Measurements from ENCODE around the gene DOP1B. TPM values are rescaled to one million over a fixed set of nuclear protein-coding genes. Genes with fewer than 3 reads are reported as not detected.

Gene DOP1B
- total RNA-seq, 1 donor from 2014 or later = 15.6 TPM

DNA sequence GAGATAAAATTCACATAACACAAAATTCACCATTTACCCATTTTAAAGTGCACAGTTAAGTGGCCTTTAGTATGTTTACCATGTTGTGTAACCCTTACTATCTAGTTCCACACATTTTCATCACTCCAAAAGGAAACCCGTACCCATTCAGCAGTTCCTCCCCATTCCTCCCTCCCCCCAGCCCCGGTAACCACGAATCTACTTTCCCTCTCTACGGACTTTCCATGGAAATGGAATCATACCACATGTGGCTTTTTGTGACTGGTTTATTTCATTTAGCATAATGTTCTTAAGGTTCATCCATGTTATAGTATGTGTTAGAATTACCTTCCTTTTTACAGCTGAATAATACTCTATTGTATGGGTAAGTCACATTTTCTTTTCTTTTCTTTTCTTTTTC lies 10.9 kb downstream of the DOP1B start:
- DNase-seq (ENCODE audit: low spot score) = no peak
- no peak for ATAC-seq
- intact Hi-C loops (cut with DNase I) = no loop called here

DNA sequence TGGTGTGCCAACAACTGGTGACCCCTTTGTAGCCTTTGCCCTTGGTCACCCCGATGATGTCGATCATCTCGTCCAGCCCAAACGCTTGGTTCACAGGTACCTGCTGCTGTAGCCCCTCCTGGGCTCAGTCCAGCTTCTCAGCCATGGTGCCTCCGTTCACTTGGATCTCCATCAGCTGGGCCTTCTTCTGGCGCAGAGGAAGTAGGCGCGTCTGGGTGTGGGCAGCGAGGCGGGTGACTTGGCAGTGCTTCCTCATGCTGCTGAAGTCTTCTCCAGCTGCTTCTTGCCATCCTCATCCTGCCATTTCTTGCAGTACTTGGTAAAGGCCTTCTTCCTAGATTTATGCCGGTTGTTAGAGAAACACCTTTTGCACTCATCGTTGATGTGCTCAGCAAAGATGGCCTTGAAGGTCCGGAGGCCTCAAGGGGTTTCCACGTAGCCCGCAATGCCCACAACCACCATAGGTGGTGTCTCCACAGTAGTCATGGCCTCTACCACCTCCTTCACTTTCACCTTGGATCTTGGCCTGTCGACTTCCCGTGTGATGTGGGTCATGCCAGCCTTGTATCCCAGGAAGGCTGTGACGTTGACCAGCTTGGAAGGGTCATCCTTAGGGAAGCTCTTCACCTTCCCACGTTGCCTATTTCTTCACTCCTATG lies 13.0 kb downstream of the DOP1B start:
- intact Hi-C loops (cut with DNase I) = no loop called here
- ATAC-seq (no peak), DNase-seq (ENCODE audit: low spot score) (no peak)

DNA sequence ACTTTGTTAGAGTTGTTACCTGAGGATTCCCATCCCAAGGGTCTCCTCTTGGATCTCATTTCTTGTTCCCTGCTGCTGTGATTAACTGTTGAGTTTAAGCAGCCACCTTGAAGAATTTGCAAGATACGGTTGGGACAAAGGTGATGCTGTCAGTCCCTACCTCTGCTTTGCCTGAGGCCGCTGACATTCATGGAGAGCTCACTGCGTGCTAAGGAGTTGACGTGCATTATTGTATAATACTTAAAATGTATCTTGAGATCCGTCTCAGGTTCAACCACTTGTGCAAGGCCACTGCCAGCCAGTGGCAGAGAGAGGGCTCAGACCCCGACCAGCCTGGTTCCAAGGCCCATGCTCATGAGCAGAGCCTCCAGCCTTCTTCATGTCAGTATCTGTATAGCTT lies 14.2 kb downstream of the DOP1B start:
- DNase-seq (ENCODE audit: low spot score) (no peak), ATAC-seq (no peak)
- intact Hi-C loops (cut with DNase I) = no loop called here

DNA sequence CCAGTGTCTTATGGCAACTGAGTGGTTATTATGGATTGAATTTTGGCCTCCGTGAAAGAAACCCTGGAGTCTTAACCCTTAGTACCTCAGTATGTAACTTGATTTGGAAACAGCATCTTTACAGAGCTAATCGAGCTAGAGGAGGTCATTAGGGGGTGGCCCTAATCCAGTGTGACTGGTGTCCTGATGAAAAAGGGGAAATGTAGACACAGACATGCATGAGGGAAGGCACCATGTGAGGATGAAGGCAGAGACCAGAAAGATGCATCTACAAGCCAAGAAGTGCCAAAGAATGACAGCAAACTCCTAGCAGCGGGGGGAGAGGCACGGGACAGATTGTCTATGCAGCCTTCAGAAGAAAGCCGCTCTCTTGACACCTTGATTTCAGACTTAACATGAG lies 14.7 kb downstream of the DOP1B start:
- ATAC-seq = no peak
- no peak for DNase-seq (ENCODE audit: low spot score)
- intact Hi-C loops (cut with DNase I) = no loop called here

DNA sequence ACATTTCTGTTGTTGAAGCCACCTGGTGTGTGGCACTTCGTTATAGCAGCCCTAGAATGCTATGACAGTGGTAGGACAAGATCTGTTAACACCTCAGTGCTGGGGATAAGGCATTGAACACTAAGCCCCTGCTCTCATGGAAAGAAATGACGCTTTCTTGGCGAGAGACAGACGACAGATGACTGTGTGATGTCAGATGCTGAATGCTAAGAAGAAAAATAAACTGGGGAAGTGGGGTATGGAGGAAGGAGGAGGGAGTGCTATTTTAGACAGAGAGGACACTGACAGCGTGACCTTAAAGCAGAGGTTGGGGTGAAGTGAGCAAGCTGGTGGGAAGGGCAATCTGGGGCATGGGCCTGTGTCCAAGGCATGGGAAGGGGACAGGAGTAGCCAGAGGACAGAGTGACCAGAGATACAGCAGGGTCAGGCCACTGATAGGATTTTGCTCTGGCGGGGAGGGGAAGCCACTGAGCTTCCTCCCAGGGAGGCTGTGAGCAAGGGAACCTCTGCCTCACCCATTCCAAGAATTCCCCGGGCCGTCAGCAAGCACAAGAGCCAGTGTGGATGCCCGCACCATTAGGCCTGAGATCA lies 15.2 kb downstream of the DOP1B start:
- ATAC-seq (no peak), DNase-seq (ENCODE audit: low spot score) (no peak)
- intact Hi-C loops (cut with DNase I) = no loop called here

DNA sequence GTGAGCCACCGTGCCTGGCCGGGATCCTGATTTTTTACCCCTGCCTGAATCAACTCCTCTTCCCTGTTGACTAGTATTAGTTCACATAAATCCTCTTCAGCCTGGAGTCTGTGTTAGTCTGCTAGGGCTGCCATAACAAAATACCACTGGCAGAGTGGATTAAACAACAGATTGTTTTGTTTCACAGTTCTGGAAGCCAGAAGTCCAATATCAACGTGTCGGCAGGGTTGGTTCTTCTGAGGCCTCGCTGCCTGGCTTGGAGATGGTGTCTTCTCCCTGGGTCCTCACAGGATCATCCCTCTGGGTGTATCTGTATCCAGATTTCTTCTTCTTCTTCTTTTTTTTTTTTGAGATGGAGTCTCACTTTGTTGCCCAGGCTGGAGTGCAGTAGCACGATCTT lies 18.2 kb downstream of the DOP1B start:
- ATAC-seq (no peak), DNase-seq (ENCODE audit: low spot score) (no peak)
- intact Hi-C loops (cut with DNase I) = no loop called here

DNA sequence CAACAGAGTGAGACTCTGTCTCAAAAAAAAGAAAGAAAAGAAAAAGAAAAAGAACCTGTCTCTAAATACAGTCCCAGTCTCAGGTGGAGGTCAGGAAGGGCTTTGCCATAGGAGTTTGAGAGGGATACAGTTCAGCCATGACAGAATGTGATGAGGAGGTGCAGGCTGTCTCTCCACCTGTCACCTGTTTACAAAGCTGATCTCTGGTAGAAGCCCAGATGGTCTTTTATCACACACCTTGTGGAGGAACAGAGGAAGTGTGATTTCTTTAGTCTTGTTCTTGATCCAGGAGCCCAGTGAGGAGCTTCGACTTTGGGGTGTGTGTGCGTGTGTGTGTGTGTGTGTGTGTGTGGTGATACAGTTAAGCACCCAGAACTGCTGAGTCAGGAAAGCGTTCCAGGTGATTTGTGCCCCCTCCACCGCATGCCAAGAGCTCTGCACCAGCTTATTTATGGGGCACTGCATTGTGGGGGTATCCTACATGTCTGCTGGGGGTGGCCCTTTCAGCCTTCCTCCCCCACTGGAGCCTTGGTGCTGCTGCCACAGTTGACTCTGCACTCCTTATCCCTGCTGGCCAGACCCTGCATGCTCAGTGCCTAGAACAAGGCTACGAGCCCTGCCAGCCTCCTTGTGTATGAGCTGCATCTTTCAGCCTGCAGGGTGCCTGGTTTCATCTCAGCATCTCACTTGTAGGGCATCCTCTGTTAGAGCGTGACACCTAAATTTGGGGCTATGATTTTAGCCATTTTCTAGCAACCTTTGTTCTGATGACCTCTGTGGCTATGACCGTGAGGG lies 19.3 kb downstream of the DOP1B start:
- intact Hi-C loops (cut with DNase I) = no loop called here
- DNase-seq (ENCODE audit: low spot score) = no peak
- no peak for ATAC-seq

DNA sequence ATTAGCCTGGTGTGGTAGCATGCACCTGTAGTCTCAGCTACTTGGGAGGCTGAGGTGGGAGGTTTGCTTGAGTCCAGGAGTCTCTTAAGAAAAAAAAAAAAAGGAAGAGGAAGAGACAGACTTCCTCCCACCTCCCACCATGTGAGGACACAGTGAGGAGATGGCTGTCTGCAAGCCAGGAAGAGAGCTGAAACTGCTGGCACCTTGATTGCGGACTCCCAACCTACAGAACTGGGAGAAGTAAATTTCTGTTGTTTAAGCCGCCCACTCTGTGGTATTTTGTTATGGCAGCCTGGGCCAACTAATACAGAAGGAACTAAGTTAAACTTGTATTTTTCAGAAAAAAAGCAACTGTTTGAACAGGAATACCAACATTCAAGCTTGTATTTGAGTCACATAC lies 21.7 kb downstream of the DOP1B start:
- ATAC-seq (no peak), DNase-seq (ENCODE audit: low spot score) (no peak)
- intact Hi-C loops (cut with DNase I) = no loop called here

DNA sequence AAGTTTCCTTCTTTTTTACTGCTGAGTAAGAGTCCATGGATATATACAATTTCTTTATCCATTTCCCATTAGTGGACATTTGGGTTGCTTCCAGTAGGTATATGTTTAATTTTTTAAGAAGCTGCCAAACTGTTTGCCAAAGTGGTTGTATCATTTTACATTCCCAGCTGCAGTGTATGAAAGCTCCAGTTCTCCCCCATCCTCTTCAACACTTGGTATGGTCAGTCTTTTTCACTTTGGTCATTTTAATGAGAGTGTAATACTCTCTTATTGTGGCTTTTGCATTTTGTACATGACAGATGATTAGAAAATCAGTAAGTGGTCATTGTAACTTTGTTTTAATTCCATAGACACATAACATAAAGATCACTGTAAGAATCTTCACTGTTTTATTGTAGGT lies 22.5 kb downstream of the DOP1B start:
- no peak for DNase-seq (ENCODE audit: low spot score)
- intact Hi-C loops (cut with DNase I) = no loop called here
- no peak for ATAC-seq

DNA sequence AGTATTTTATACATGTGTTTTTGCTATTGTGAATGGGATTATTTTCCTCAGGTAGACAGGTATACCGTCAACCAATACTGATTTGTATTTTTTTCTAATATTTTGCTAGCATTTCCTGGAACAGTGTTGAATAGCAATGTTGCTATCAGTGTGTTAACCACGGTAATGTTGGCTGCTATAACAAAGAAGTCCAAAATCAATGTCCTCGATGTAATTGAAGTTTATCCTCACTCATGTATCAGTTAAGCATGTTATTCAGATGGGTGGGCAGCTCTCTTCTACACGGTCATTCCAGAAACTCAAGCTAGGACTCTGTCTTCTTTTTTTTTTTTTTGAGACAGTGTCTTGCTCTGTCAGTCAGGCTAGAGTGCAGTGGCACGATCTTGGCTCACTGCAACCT lies 24.3 kb downstream of the DOP1B start:
- intact Hi-C loops (cut with DNase I) = no loop called here
- ATAC-seq = no peak

DNA sequence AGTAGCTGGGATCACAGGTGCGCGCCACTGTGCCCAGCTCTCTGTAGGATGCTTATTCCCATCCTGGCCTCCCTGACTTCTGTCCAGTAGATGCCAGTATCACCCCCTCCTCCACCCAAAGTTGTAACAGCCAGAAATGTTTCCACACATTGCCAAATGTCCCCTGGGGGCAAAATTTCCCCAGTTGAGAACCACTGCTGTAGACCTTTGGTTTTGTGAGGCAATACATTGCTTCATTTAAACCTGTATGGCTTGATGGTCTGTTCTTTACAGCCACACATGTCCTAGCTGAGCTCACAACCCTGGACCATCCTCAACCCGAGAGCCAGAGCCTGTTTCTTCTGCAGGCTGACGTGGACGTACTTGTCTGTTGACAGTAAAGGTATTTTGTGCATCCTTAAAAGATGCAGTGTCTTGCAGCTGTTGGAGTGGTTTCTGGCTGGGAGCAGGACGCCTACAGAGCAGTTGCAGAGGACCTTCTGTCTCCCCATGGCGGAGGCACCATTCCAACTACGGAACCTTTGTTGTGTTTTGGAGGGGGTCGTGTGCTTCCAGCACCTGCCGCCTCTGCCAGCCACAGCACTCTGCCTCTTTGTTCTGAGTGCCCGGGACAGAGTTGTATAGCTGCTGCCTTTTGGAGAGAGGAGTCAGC lies 26.6 kb downstream of the DOP1B start:
- intact Hi-C loops (cut with DNase I) = no loop called here
- DNase-seq (ENCODE audit: low spot score) = no peak
- no peak for ATAC-seq

More for the DNA sequence above, 24.3 kb downstream of the DOP1B start:
- no peak for DNase-seq (ENCODE audit: low spot score)

DNA sequence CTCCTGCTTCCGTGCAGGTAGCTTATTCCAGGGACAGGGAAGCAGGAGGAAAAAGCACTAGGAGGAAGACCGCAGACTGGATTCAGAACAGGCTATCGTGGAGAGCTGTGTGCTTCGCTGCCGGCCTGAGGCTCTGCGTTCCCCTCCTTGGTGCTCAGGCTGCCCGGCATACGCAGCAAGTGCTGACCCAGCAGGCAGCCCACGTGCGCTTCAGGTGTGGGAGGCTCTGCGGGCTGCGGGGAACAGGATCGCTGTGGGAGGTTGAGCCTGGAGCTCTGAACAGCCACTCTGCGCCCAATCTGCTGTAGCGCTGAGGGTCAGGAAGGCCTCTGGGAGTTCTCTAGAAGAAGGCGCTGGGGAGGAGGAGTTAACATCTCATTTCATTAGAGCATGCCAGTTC lies 27.9 kb downstream of the DOP1B start:
- intact Hi-C loops (cut with DNase I) = no loop called here
- no peak for DNase-seq (ENCODE audit: low spot score)
- ATAC-seq = no peak

DNA sequence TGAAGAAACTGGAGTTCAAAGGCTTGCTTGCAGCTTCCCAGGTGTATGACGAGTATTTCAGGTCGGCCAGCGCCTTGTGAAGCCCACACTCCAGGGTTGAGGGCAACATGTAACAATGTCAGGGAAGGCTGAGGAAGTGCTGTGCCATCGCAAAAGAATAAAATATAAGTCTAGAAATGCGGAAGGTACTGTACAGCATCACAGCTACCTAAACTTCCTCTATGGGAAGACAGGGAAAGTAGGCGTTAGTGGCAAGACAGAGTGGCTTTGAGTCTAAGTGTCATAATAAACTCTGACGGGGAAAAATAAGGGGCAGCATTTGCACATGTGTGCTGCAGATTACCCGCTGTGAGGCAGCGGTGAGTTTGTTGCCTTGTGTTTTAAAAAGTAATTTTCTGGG lies 28.9 kb downstream of the DOP1B start:
- intact Hi-C loops (cut with DNase I) = no loop called here
- ATAC-seq (no peak), DNase-seq (ENCODE audit: low spot score) (no peak)

DNA sequence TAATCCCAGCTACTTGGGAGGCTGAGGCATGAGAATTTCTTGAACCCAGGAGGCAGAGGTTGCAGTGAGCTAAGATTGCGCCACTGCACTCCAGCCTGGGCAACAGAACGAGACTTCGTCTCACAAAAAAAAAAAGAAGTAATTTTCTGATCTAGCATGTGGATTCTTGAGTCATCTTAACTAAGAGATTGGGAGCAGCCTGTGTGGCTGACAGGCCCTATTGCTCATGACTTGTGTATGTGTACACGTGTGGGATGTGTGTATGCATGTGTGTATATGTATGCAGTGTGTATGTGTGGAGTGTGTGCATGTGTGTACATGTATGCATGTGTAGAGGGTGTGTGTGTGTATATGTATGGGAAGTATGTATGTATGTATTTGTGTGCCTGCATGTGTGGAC lies 29.5 kb downstream of the DOP1B start:
- ATAC-seq (no peak), DNase-seq (ENCODE audit: low spot score) (no peak)
- intact Hi-C loops (cut with DNase I) = no loop called here

DNA sequence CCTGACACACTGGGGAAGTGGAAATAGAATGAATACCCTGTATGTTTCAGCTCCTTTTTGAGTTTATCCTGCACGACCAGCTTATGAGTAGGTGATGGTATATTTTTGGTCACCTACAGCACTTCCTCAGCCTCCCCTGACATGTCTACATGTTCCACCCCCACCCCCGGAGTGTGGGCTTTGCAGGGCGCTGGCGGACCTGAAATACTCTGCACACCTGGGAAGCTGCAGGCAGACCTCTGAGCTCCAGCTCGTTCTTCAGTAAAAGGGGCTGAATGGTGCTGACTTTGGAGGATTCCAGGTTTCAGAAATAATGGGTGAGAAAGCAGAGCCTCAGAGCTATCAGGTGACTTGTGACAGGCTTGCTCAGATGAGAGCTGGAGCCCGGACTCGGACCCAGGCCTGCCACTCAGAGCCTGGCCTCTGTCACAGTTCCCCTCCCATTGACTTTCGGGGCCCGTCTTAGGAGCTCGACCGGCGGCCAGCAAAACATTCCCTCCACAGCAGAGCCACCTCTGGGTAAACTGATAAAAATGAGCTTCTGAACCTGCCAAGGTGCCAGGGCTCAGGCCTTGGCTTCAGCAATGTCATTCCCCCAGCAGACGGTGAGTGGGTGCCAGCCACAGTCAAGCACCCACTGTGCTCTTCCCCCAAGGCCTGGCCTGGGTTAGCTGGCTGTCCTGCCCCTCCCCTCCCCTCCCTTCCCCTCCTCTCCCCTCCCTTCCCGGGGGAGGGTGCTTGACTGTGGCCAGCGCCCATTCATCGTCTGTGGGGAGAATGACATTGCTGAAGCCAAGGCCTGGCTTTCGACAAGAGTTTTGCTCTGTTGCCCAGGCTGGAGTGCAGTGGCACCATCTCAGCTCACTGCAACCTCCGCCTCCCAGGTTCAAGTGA lies 30.1 kb downstream of the DOP1B start:
- ATAC-seq (no peak), DNase-seq (ENCODE audit: low spot score) (no peak)
- intact Hi-C loops (cut with DNase I) = no loop called here

DNA sequence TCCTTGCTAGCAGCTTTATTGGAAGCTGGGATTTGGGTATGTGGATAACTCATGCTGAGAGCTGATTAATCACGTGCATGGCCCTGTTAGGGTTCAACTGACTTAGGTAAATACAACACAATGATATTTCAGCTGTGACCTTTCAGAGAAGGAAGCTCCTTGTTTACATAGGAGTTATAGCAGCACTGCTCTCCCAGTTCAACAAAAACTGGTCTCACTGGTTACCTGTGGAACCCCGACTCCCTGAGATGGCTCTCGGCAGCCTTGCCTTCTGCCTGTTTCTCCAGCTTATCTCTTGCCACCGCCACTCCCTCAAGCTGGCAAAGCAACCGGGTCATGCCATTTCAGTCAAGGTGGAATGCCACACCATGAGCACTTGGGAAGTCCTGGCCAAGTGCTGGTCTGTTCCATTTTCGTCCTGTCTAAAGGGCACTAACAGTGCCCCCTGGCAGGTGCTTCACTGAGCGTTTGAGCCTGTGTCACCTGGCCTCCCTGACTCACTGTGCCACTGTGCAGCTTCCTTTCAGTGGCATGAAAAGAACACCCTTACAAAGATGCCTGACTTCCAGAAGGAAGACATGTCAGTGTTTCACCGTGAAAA lies 31.6 kb downstream of the DOP1B start:
- no peak for ATAC-seq
- no peak for DNase-seq (ENCODE audit: low spot score)

DNA sequence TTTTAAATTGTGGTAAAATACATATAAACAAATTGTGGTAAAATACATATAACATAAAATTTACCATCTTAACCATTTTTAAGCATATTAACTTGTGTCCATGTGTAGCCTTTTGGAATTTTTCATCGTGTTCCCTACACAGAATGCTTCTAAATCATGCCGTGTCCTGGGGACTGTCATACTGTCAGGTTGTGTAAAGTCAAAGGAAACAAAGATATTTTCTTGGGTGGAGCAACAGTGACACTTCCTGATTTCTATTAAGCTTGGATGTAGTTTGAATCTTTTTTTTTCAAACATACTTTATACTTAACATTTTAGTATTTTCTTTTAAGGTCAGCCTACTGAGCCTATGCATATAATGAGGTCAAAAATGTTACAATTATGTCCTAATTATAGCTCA lies 32.3 kb downstream of the DOP1B start:
- DNase-seq (ENCODE audit: low spot score) = no peak
- no peak for ATAC-seq
- intact Hi-C loops (cut with DNase I) = no loop called here

More for the DNA sequence above, 31.6 kb downstream of the DOP1B start:
- intact Hi-C loops (cut with DNase I) = no loop called here

DNA sequence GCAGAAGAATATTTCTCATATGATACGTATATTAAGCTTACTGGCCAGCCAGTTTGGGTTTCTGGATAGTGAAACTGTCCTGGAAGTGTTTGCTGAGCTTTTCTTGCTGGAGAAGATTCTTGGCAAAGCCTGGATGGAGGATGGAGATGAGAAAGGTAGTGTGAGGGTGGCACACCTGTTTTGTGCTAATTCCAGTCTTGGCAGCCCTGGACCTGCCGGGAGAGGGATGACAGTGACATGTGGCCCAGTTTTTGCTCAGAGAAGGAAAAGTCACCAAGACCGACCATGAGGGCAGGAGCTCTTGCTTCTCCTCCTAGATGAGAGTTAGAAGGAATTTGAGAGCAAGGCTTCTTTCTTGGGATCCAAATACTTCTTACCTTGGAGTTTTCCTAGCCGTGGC lies 34.1 kb downstream of the DOP1B start:
- intact Hi-C loops (cut with DNase I) = no loop called here
- ATAC-seq (no peak), DNase-seq (ENCODE audit: low spot score) (no peak)

DNA sequence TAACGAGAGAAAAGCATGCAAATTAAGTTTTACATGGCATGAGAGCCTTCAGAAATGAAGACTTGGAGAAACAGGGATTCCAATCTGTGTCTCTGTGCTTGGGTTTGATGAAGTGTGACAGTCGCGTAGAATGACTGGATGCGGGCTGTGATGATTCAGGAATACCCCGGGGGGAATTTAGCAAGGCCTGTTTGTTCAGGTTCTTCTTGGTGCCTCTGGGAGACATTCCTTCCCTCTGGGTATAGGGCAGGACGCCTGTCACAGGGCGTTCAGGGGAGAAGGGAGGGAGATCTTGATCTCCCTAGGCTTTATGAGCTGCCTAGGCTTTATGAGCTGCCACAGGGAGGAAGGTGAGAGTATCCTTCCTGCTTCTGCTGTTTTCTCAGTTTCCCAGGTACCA lies 36.6 kb downstream of the DOP1B start:
- DNase-seq (ENCODE audit: low spot score) (no peak), ATAC-seq (no peak)
- intact Hi-C loops (cut with DNase I) = no loop called here

Data from sciatic nerve (tissue), 2 donors.